ENCODE measurements around the gene GALNT2.

- TF ChIP-seq CTCF (IDR thresholded peaks at IDR 0.05; ENCODE audit: borderline replicate concordance, extremely low read depth, low read length, poor library complexity, severe bottlenecking) (no peak), EZH2 (IDR thresholded peaks at IDR 0.05; ENCODE audit: borderline replicate concordance, low read depth, low read length, severe bottlenecking) (no peak)
These were observed 40.5 kb upstream of the GALNT2 start for GRCh38 chr1:230026572-230026971.

Data from DND-41 (cell line).